SK-N-SH (cell line): Measurements from ENCODE around the gene PANX2. TPM values are rescaled to one million over a fixed set of nuclear protein-coding genes. Genes with fewer than 3 reads are reported as not detected.

Source experiments
- CTCF ChIA-PET: fragments of 300-600, 350-600 bp; formaldehyde crosslinking; extraction: SDS; loops from one replicate; lab custom pipeline; 2021; lab: Yijun Ruan, JAX
- POLR2A ChIA-PET: fragments of 350-600 bp; sonication (Branson Sonifier 250); formaldehyde crosslinking; extraction: SDS; loops from one replicate; lab custom pipeline; 2020; ENCODE audit warnings: antibody characterized with exemption, inconsistent platforms; lab: Yijun Ruan, JAX
- DNase-seq: peaks from one replicate; pipeline ENCODE4 v3.0.0; 2012
- H2AFZ ChIP-seq: fragments of 200-600 bp; sonication (generic); 2 replicates; pipeline ENCODE4 v1.8.1; 2016; ENCODE audit warnings: antibody characterized with exemption, mild to moderate bottlenecking, low read depth
- H3F3A ChIP-seq: fragments of 200-600 bp; sonication (generic); replicated peaks from 2 replicates; pipeline ENCODE3; 2016; ENCODE audit warnings: antibody characterized with exemption, mild to moderate bottlenecking; ENCODE audit not compliant: insufficient read depth
- H3K27ac ChIP-seq, 2 experiments: fragments of 200-500 bp in 1 of 2; fragments of 200-600 bp in 1 of 2; sonication (Bioruptor generic) in 1 of 2; sonication (generic), shearing (Covaris generic) in 1 of 2; 2 replicates each; pipeline versions ENCODE4 v1.5.1 to v1.6.1; 2014 to 2016; ENCODE audit warnings: low read depth in 2 of 2, inconsistent platforms in 1 of 2, low read length in 1 of 2, mild to moderate bottlenecking in 1 of 2, mixed read lengths in 1 of 2
- H3K27me3 ChIP-seq: fragments of 200-600 bp; sonication (generic), shearing (Covaris generic); 2 replicates; pipeline ENCODE4 v1.6.1; 2016; ENCODE audit warnings: mixed run types; ENCODE audit not compliant: insufficient read depth
- H3K36me3 ChIP-seq, 2 experiments: fragments of 200-500 bp in 1 of 2; fragments of 200-600 bp in 1 of 2; sonication (Bioruptor generic) in 1 of 2; sonication (generic) in 1 of 2; replicated peaks in 1 of 2; 2 replicates each; pipeline versions ENCODE3 to v1.5.1; 2014 to 2016; ENCODE audit warnings: low read length in 1 of 2, mild to moderate bottlenecking in 1 of 2; ENCODE audit not compliant: insufficient read depth in 2 of 2, control insufficient read depth in 1 of 2
- H3K4me1 ChIP-seq, 2 experiments: fragments of 200-500 bp in 1 of 2; fragments of 200-600 bp in 1 of 2; sonication (Bioruptor generic) in 1 of 2; sonication (generic), shearing (Covaris generic) in 1 of 2; 2 replicates each; pipeline versions ENCODE4 v1.5.1 to v1.6.1; 2014 to 2016; ENCODE audit warnings: low read depth in 1 of 2, low read length in 1 of 2, mixed run types in 1 of 2; ENCODE audit not compliant: insufficient read depth in 2 of 2, control insufficient read depth in 1 of 2
- H3K4me2 ChIP-seq: fragments of 200-600 bp; sonication (generic), shearing (Covaris generic); 2 replicates; pipeline ENCODE4 v1.6.1; 2017; ENCODE audit warnings: mixed run types
- H3K4me3 ChIP-seq, 2 experiments: fragments of 200-500 bp in 1 of 2; fragments of 200-600 bp in 1 of 2; sonication (Bioruptor generic) in 1 of 2; sonication (generic), shearing (Covaris generic) in 1 of 2; 2 replicates each; pipeline versions ENCODE4 v1.5.1 to v1.8.1; 2014 to 2016; ENCODE audit warnings: low read depth in 2 of 2, inconsistent platforms in 1 of 2, low read length in 1 of 2, mild to moderate bottlenecking in 1 of 2, mixed read lengths in 1 of 2, moderate library complexity in 1 of 2
- H3K79me2 ChIP-seq: fragments of 200-600 bp; sonication (generic); 2 replicates; pipeline ENCODE4 v1.8.1; 2017; ENCODE audit warnings: mild to moderate bottlenecking; ENCODE audit not compliant: insufficient read depth
- H3K9ac ChIP-seq: fragments of 200-600 bp; sonication (generic); 2 replicates; pipeline ENCODE4 v1.6.1; 2017; ENCODE audit warnings: mixed run types
- H3K9me2 ChIP-seq: fragments of 200-600 bp; sonication (generic); 2 replicates; pipeline ENCODE4 v1.6.1; 2017; ENCODE audit warnings: mixed run types
- H3K9me3 ChIP-seq: fragments of 200-600 bp; sonication (generic); 2 replicates; pipeline ENCODE4 v1.6.1; 2017; ENCODE audit warnings: mixed run types, mild to moderate bottlenecking, moderate library complexity
- H4K20me1 ChIP-seq: fragments of 200-600 bp; sonication (generic); 2 replicates; pipeline ENCODE4 v1.6.1; 2017; ENCODE audit warnings: mild to moderate bottlenecking, mixed run types; ENCODE audit not compliant: insufficient read depth
- FOXM1 ChIP-seq: IDR thresholded peaks from 2 replicates; pipeline ENCODE4 v1.4.0; 2012; ENCODE audit warnings: low read depth, mild to moderate bottlenecking
- GATA2 ChIP-seq: sonication (generic); formaldehyde crosslinking; IDR thresholded peaks from 2 replicates; pipeline ENCODE4 v1.5.0; 2020; ENCODE audit warnings: mild to moderate bottlenecking, missing genetic modification reagents
- JUND ChIP-seq: IDR thresholded peaks from 2 replicates; pipeline ENCODE4 v1.4.0; 2012
- NFIC ChIP-seq: IDR thresholded peaks from 2 replicates; pipeline ENCODE4 v1.4.0; 2012; ENCODE audit warnings: borderline replicate concordance
- NRF1 ChIP-seq: IDR thresholded peaks from 2 replicates; pipeline ENCODE4 v1.6.1; 2012; ENCODE audit warnings: low read depth, mild to moderate bottlenecking, low read length
- POLR2AphosphoS5 ChIP-seq: IDR thresholded peaks from 2 replicates; pipeline ENCODE4 v1.6.1; 2012; ENCODE audit warnings: low read depth, low read length
- RXRA ChIP-seq: IDR thresholded peaks from 2 replicates; pipeline ENCODE4 v1.4.0; 2012; ENCODE audit warnings: low read depth, mild to moderate bottlenecking, borderline replicate concordance
- SIN3A ChIP-seq: IDR thresholded peaks from 2 replicates; pipeline ENCODE4 v1.6.1; 2012; ENCODE audit warnings: low read depth, mild to moderate bottlenecking, low read length, moderate library complexity, borderline replicate concordance
- TCF12 ChIP-seq: IDR thresholded peaks from 2 replicates; pipeline ENCODE4 v1.4.0; 2012
- YY1 ChIP-seq: IDR thresholded peaks from 2 replicates; pipeline ENCODE4 v1.4.0; 2012; ENCODE audit warnings: low read depth, mild to moderate bottlenecking
- WGBS: methylation state at CpG from one replicate; pipeline ENCODE4 v1.1.6; 2017; ENCODE audit warnings: low lambda C conversion rate; 5-methylcytosine and 5-hydroxymethylcytosine counted together
- polyA plus RNA-seq, 3 experiments: library from polyadenylated mRNA; depleted of rRNA; stranded (reverse); fragments of >200 nt; gene quantifications; 2 replicates each; pipeline ENCODE4 v1.2.3, GENCODE V29; 2012
- TF ChIP-seq, protein P1 (sequence below): fragments of 150-350 bp; IDR thresholded peaks from 2 replicates; pipeline ENCODE4 v1.6.1; 2017; ENCODE audit warnings: antibody characterized with exemption, low read length, low read depth, borderline replicate concordance
- TF ChIP-seq, protein P2 (sequence below): IDR thresholded peaks from 2 replicates; pipeline ENCODE4 v1.4.0; 2012; ENCODE audit warnings: low read depth

PANX2 gene
- polyA plus RNA-seq, 1 of the 3 experiments (the other 2 are of a cell fraction): 2.4 TPM

DNA sequence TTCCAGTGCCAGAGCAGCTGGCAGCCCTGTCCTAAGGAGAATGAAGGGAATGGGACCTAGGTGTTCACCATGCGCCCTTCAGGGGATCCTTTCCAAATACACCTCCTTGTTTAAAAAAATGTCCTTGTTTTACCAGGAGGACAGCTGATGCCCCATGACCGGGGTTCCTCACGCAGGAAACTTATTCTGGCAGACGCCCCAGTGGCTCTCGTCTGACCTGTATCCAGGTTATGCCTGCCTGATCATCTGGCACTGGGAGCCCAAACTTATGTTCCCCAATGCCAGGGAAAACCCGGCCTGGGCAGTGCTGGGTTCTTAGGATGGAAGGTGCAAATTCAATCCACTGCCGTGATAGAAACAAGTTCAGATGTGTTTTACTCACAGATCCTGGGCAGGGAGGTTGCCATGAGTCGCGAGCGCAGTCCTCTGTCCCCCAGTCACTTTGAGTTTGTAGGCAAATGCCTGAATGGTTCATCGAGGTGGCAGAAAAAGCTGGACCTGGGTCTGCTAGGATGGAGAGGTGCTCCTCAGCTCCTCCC lies 49.3 kb upstream of the PANX2 start (continued):
- TF ChIP-seq POLR2AphosphoS5 (no peak), RXRA (no peak), NRF1 (no peak)

DNA sequence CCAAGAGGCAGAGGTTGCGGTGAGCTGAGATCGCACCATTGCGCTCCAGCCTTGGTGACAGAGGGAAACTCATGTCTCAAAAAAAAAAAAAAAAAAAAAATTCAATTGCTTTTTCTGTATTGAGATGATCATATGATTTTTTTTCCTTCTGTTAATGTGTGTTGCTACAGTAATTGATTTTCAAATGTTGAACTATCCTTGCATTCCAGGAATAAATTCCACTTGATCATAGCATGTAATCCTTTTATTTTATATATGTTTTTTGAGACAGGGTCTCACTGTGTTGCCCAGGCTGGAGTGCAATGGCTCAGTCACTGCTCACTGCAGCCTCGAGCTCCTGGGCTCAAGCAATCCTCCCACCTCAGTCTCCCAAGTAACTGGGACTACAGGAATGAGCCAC lies 47.4 kb upstream of the PANX2 start:
- peaks cover 2% of the 10 kb centered on the region for H3F3A ChIP-seq
- DNase-seq: no peak
- no peaks in the 10 kb centered on the region for H3K36me3 ChIP-seq
- no peak overlapping the region for H3K9ac ChIP-seq
- H3K27ac ChIP-seq: no peak overlapping the region
- TF ChIP-seq NRF1 (no peak), GATA2 (no peak), TCF12 (no peak), RXRA (no peak), FOXM1 (no peak), POLR2AphosphoS5 (no peak), YY1 (no peak)
- TF ChIP-seq, protein P1, sequence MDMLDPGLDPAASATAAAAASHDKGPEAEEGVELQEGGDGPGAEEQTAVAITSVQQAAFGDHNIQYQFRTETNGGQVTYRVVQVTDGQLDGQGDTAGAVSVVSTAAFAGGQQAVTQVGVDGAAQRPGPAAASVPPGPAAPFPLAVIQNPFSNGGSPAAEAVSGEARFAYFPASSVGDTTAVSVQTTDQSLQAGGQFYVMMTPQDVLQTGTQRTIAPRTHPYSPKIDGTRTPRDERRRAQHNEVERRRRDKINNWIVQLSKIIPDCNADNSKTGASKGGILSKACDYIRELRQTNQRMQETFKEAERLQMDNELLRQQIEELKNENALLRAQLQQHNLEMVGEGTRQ: no peak
- TF ChIP-seq, protein P2, sequence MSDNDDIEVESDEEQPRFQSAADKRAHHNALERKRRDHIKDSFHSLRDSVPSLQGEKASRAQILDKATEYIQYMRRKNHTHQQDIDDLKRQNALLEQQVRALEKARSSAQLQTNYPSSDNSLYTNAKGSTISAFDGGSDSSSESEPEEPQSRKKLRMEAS: no peak
- TF ChIP-seq, all 33 proteins: peak for 0
- ChIA-PET CTCF (interaction anchor here (1.1 kb wide), 1 partner anchor 115 kb away, joined by 3 read pairs; no protein-coding TSS in a partner anchor), POLR2A (no interaction called here)
- H4K20me1 ChIP-seq: no peaks in the 10 kb centered on the region
- no peaks in the 10 kb centered on the region for H3K79me2 ChIP-seq
- no peaks in the 10 kb centered on the region for H3K27me3 ChIP-seq
- peaks cover 4% of the 10 kb centered on the region in 2 experiments; a peak in 1 of 4 replicates for H3K4me1 ChIP-seq
- H3K9me3 ChIP-seq: peaks cover 11% of the 10 kb centered on the region; the same call in 1 of the 2 replicates
- no peaks in the 10 kb centered on the region for H3K9me2 ChIP-seq
- WGBS: 67% methylated on average over 4 of the region's 4 CpGs
- H3K4me2 ChIP-seq: no peak overlapping the region
- no peak overlapping the region for H3K4me3 ChIP-seq
- no peak overlapping the region for H2AFZ ChIP-seq

DNA sequence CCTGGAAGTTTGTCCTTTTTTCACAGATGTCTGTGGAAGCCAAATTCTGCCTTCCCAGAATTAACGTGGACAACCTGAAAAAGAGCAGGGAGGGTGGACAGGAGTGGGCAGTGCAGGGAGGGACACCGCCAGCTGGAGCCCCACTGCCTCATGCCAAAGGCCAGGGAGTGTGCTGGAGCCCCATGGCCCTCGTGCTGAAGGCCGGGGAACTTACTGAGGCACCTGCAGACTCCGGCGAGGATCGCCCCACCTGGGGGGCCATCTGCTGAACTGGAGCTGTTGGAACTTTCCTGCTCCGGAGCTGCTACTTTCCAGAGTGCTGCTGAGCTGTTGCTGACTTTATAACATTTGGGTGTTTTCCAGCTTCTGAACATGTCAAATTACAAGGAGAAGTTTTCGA lies 45.5 kb upstream of the PANX2 start:
- H2AFZ ChIP-seq: no peak overlapping the region
- H3K9me3 ChIP-seq: peaks cover 11% of the 10 kb centered on the region; the same call in 1 of the 2 replicates
- ChIA-PET CTCF (interaction anchor here (1.0 to 2.2 kb wide), 3 partner anchors 17 to 131 kb away, joined by 3 to 9 read pairs (median 3); no protein-coding TSS in a partner anchor), POLR2A (no interaction called here)
- no peaks in the 10 kb centered on the region for H3K9me2 ChIP-seq
- DNase-seq: no peak
- no peak overlapping the region for H3K27ac ChIP-seq
- H3K27me3 ChIP-seq: no peaks in the 10 kb centered on the region
- H4K20me1 ChIP-seq: no peaks in the 10 kb centered on the region
- H3K4me1 ChIP-seq: no peaks in the 10 kb centered on the region
- no peak overlapping the region for H3K4me3 ChIP-seq
- no peak overlapping the region for H3K9ac ChIP-seq
- no peaks in the 10 kb centered on the region for H3K36me3 ChIP-seq
- H3K4me2 ChIP-seq: no peak overlapping the region
- WGBS: 67% methylated on average over 9 of the region's 9 CpGs
- TF ChIP-seq SIN3A (no peak), NFIC (no peak), JUND (no peak)
- TF ChIP-seq, all 33 proteins: peak for 0
- peaks cover 2% of the 10 kb centered on the region for H3F3A ChIP-seq
- no peaks in the 10 kb centered on the region for H3K79me2 ChIP-seq
